ENCODE measurements around the gene CTRB1. TPM values are rescaled to one million over a fixed set of nuclear protein-coding genes. Genes with fewer than 3 reads are reported as not detected.
"Not testable (repeated sequence)": the region's sequence is repeated elsewhere in the genome, so short reads cannot be mapped to it uniquely, and the experiment has no call there.

The CTRB1 gene
- total RNA-seq, 2 donors from 2014 or later: 2.4 TPM; not detected in 1

DNA sequence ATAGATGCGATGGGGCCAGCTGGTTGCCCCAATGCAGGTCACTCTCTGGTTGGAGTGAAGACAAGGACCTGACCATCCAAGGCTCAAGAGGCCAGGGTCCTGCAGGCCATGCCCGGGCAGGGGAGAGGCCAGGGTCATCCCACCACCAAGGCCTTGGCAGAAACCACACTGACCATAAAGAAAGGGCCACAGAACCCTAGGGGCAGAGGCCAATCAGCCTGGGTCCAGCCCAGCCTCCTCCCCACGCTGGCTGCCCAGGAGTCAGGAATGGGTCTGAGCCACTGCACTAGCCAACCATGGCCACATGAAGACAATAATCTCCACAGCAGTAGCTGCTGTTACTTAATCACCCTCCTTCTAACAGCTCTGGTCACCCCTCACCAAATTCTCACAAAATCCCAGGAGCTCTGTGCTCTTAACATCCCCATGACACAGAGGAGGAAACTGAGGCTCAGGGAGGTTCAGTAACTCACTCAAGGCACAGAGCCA lies 42.8 kb downstream of the CTRB1 start:
- ATAC-seq (no peak), DNase-seq (no peak)
- intact Hi-C loops (cut with DNase I, micrococcal nuclease): no loop called here

GRCh38 chr16:75262104-75262799 lies 43.5 kb downstream of the CTRB1 start:
- intact Hi-C loops (cut with DNase I, micrococcal nuclease): no loop called here
- ATAC-seq (peak; percentile 82), DNase-seq (peak; percentile 72 to 75)

DNA sequence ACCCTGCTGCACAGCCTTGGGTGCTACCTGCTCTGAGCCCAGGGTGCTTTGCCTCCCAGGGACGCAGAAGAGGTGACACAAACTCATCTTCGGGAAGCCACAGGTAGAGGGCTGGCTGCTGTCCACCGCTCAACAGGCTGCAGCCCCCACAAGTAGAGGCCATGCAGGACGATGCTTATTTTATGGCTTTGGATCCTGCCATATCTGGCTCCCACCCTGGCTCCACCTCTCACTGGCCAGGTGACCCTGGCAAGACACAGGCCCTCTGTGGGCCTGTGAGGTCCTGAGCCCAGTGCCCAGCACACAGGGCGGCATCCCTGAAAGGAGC lies 44.0 kb downstream of the CTRB1 start:
- DNase-seq: no peak
- no peak for ATAC-seq
- intact Hi-C loops (cut with DNase I, micrococcal nuclease): no loop called here

- no peak for DNase-seq
- no peak for ATAC-seq
- intact Hi-C loops (cut with DNase I, micrococcal nuclease): no loop called here
These were observed 44.6 kb downstream of the CTRB1 start for GRCh38 chr16:75263291-75263962.

- intact Hi-C loops (cut with DNase I, micrococcal nuclease): no loop called here
- no peak for DNase-seq
- ATAC-seq: no peak
These were observed 45.2 kb downstream of the CTRB1 start for GRCh38 chr16:75263963-75264445.

- no peak for DNase-seq
- no peak for ATAC-seq
- intact Hi-C loops (cut with DNase I, micrococcal nuclease): no loop called here
These were observed 45.7 kb downstream of the CTRB1 start for GRCh38 chr16:75264457-75264998.

GRCh38 chr16:75264999-75265910 lies 46.5 kb downstream of the CTRB1 start:
- intact Hi-C loops (cut with DNase I, micrococcal nuclease): no loop called here
- DNase-seq (peak in 1 of 2 donors; percentile 78), ATAC-seq (peak; percentile 43)

- DNase-seq: peak in 1 of 2 donors; percentile 70
- ATAC-seq: peak; percentile 48
- intact Hi-C loops (cut with DNase I, micrococcal nuclease): no loop called here
These were observed 47.3 kb downstream of the CTRB1 start for GRCh38 chr16:75265911-75266701.

- DNase-seq (no peak), ATAC-seq (no peak)
- intact Hi-C loops (cut with DNase I, micrococcal nuclease): no loop called here
These were observed 48.2 kb downstream of the CTRB1 start for GRCh38 chr16:75266738-75267630.

DNA sequence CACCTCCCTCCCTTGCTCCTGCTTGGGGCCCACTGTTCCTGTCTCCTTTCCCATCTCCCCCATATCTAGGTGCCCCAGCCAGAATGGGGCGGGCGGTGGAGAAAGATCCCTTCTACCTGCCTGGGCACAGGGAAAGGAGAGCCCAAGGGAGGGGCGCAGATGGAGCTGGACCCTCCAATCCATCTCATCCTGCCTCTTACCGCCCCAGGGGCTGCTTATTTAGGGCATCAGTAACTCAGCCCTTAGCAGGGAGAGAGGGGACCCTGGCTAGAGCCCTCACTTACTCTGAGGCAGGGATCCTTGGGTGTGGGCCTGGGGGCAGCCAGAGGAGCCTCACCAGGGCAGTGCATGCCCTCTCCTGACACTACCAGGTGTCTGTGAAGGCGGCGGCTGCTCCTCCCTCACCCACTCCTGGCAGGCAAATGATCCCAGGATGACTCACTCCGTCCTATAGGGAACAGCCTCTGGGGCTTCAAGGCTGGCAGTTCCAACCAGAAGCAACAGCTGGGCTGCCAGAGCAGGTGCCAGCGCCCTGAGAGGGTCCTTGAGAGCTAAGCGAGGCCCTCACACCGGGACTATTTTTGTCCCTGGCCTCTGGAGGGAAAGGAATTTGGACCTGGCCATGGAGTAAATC lies 49.0 kb downstream of the CTRB1 start:
- intact Hi-C loops (cut with DNase I, micrococcal nuclease): no loop called here
- peak; percentile 86 for ATAC-seq
- DNase-seq: peak; percentile 76 to 88

DNA sequence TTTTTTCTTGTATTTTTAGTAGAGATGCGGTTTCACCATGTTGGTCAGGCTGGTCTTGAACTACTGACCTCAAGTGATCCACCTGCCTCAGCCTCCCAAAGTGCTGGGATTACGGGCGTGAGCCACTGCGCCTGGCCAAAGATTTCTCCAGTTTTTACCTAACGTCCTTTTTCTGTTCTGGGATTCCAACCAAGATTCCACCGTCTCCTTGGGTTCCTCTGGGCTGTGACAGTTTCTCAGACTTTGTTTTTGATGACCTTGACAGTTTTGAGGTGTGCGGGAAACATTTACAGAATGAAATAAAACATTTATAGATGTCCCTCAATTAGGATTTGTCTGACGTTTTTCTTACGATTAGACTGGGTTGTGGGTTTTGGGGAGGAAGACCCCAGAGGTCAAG lies 50.6 kb downstream of the CTRB1 start:
- ATAC-seq; intact Hi-C loops (cut with DNase I, micrococcal nuclease); DNase-seq: not testable (repeated sequence)

GRCh38 chr16:75271441-75272096 lies 52.8 kb downstream of the CTRB1 start:
- DNase-seq (no peak), ATAC-seq (no peak)
- intact Hi-C loops (cut with DNase I, micrococcal nuclease): no loop called here

DNA sequence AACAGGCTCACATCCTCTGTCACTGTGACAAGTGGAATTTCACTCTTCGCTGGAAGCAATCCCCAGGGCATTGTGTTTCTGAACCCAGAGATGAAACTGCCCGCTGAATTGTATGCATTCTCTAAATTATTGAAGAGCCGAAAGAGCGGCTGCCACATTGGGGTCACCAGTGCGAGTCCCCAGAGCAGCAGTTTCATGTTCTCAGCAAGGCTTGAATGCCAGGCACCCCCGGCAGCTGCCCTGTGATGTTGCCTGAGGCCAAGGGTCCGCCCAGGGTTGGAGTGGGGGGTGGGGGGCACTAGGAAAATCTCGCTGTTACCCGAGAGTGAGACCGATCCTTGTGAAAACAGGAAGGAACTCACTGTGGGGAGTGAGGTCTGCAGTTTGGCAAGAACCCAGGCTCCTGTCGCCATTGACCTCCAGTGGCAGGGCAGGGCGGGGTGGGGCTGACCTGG lies 53.3 kb downstream of the CTRB1 start:
- intact Hi-C loops (cut with DNase I, micrococcal nuclease): no loop called here
- DNase-seq: no peak
- ATAC-seq: no peak

DNA sequence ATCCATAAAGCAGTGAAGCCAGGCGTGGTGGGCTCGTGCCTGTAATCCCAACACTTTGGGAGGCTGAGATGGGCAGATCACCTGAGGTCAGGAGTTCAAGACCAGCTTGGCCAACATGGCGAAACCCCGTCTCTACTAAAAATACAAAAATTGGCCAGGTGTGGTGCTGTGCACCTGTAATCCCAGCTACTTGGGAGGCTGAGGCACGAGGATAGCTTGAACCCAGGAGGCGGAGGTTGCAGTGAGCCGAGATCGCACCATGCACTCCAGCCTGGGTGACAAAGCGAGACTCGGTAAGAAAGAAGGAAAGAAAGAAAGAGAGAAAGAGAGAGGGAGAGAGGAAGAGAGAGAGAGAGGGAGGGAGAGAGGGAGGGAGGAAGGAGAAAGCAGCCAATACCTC lies 53.8 kb downstream of the CTRB1 start:
- intact Hi-C loops (cut with DNase I, micrococcal nuclease); ATAC-seq: not testable (repeated sequence)

DNA sequence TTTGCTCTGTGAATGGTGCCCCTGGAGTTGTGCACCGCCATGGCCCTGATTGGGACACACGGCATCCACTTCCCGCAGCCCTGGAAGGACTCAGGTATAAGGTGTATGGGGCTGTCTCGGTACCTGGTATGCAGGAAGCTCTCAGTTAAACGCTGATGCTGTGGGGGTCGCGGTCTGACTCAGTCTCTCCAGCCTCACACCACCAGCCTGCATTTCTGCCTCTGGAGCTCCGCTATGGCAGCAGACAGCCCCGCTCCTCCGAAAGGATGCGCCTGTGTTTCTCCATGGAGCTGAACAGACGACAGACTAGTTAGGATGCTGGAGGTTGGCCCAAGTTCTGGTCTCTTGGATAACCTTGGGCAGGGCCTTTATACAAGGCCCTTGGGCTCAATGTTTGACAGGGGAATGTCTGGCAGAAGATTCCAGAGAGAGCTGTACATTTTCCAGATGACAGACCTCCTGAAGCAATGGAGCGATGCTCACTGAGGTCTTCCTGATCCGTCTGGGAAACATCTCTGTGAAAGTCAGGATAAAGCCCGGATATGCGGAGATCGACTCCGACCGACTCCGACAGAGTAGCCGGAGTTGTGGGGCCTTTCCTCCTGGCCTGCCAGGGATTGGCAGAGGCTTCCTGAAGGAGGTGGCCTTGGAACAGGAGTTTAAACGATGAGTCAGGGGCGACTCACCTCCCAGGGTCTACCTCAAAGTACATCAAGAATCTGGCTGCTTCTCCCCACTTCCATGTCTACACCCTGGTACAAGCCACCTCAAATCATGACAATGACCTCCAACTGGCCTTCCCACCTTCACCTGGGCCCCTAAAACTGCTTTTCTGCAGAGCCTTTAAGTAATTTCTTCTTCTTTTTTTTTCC lies 54.5 kb downstream of the CTRB1 start:
- intact Hi-C loops (cut with DNase I, micrococcal nuclease): no loop called here
- DNase-seq: no peak
- ATAC-seq: no peak

More for the DNA sequence above, 53.8 kb downstream of the CTRB1 start:
- DNase-seq: not testable (repeated sequence)
